ENCODE data around the gene MAP3K13. TPM values are rescaled to one million over a fixed set of nuclear protein-coding genes. Genes with fewer than 3 reads are reported as not detected.

MAP3K13 gene
- total RNA-seq, 1 donor from 2014 or later = 29.1 TPM

DNA sequence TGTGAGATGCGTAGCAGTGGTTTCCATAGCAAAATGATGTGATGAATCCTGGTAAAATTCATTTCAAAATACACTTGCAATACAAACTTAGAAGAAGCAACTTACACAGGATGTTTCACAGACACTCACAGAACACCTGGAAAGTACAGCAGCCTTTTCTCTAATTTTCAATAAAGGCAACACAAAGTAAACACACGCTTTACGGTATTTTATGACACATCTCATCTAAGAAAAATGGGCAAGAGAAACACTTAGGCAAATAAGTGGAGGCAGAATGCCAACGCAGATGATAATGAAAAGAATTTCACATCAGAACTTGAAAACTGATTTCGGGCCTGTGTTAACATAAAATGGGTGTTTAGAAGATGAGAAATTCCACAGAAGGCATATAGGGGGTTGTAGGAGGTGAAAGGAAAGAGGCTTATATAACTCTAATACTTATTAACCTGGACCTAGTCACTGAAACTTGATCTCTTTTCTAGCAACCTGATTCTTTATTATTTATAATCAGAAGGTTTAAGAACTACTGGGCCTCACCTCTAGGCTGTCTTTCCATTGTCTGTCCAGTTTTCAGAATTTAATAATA, 25.6 kb upstream of the MAP3K13 start:
- Mint-ChIP-seq H3K4me1 (ENCODE audit: unreplicated experiment) (peaks cover 8% of the 10 kb centered on the region), H3K27me3 (no peaks in the 10 kb centered on the region), H3K27ac (no peak overlapping the region), H3K36me3 (no peaks in the 10 kb centered on the region), H3K4me3 (no peak overlapping the region), H3K9me3 (peaks cover 5% of the 10 kb centered on the region)
- peak; percentile 38 for TF ChIP-seq CTCF (conservative IDR thresholded peaks at IDR 0.05)
- no peak for DNase-seq (ENCODE audit: extremely low spot score, unreplicated experiment)

DNA sequence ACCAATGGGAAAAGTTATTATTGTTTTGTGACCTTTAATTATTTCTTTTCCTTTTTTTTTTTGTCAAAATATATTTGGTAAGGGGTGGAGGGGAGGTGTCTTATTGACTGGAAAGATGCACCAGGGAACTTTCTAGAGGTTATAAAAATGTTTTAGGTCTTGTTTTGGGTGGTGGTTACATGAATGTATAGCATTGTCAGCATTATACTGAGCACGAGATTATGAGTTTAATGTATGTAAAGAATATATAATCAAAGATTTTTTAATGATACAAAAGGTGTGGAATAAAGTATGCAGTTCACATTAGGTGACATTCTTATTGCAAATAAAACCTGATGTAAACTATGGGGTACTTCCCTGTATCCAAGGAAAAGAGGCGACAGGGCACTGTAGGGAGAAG, 23.0 kb upstream of the MAP3K13 start:
- Mint-ChIP-seq H3K36me3 (no peaks in the 10 kb centered on the region), H3K4me3 (no peak overlapping the region), H3K27ac (no peak overlapping the region), H3K27me3 (no peaks in the 10 kb centered on the region), H3K9me3 (peaks cover 5% of the 10 kb centered on the region), H3K4me1 (ENCODE audit: unreplicated experiment) (peaks cover 5% of the 10 kb centered on the region)
- DNase-seq (ENCODE audit: extremely low spot score, unreplicated experiment) = no peak
- TF ChIP-seq CTCF (conservative IDR thresholded peaks at IDR 0.05) = no peak

GRCh38 chr3:185340751-185341150, 22.2 kb upstream of the MAP3K13 start:
- no peaks in the 10 kb centered on the region for H3K36me3 Mint-ChIP-seq
- no peak overlapping the region for H3K27ac Mint-ChIP-seq
- no peak for DNase-seq (ENCODE audit: extremely low spot score, unreplicated experiment)
- no peak for TF ChIP-seq CTCF (conservative IDR thresholded peaks at IDR 0.05)
- H3K9me3 Mint-ChIP-seq = peaks cover 4% of the 10 kb centered on the region
- peaks cover 5% of the 10 kb centered on the region for H3K4me1 Mint-ChIP-seq (ENCODE audit: unreplicated experiment)
- no peak overlapping the region for H3K4me3 Mint-ChIP-seq
- no peaks in the 10 kb centered on the region for H3K27me3 Mint-ChIP-seq

DNA sequence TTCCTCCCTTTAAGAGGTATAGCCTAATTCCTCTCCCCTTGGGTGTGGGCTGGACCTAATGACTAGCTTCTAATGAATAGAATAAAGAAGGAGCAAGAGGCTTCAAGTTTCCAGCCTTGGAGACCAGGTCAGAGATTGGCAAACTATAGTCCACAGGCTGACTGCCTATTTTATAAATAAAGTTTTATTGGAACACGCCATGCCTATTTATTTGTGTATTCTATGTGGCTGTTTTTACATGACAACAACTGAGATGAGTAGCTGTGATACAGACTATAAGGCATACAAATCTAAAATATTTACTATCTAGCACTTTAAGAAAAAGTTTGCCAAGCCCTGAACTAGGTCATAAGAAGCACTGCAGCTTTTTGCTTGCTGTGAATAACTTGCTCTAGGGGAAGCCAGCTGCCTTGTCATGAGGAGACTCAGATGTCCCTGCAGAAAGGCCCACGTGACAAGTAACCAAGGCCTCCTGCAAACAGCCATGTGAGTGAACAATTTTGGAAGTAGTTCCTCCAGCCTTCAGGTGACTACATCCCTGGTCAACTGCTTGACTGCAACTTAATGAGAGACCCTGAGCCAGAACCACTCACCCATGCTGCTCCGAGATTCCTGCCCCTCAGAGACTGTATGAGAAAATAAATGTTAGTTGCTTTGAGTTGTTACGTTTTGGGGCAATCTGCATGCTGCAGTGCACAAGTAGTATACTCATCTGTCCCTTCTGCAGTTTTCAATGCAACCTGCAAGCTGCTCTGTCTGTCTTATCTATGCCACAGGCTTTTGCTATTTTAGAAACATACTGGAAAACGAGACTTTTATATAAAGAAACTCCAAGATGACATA, 21.1 kb upstream of the MAP3K13 start:
- Mint-ChIP-seq H3K4me3 (no peak overlapping the region), H3K27me3 (no peaks in the 10 kb centered on the region), H3K36me3 (no peaks in the 10 kb centered on the region), H3K9me3 (no peaks in the 10 kb centered on the region), H3K27ac (no peak overlapping the region), H3K4me1 (ENCODE audit: unreplicated experiment) (peaks cover 5% of the 10 kb centered on the region)
- TF ChIP-seq CTCF (conservative IDR thresholded peaks at IDR 0.05) = no peak
- DNase-seq (ENCODE audit: extremely low spot score, unreplicated experiment) = no peak

DNA sequence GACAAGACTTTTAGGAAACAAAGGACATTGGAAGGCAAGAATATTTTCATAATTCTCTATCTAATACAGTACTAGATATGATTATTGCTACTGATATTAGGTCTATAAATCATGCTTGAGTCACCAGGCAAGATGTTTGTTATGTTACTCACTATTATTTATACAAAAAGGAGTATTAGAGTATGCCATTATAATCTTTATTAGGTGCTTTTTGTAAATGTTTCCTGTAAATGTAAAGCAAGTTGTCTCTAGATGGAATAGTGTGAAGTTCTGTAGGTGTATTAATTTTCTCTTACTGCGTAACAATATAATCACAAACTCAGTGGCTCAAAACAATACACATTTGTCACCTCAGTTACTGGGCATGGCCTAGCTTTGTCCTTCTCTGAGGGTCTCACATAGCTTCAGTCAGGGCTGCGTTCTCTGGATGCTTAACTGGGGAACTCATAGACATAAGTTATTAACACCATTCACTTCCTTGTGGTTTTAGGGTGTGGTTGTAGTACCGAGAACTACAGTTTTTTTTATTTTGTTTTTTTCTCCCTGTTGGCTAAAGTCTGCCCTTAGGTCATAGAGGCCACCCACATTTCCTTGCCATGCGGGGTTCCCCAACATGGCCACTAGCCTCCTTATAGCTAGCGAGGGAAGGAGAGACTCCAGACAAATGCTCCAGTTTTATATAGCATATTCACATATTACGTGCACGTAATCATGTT, 20.3 kb upstream of the MAP3K13 start:
- H3K4me3 Mint-ChIP-seq = no peak overlapping the region
- no peaks in the 10 kb centered on the region for H3K9me3 Mint-ChIP-seq
- H3K36me3 Mint-ChIP-seq = no peaks in the 10 kb centered on the region
- H3K4me1 Mint-ChIP-seq (ENCODE audit: unreplicated experiment) = peaks cover under 1% of the 10 kb centered on the region
- no peak for DNase-seq (ENCODE audit: extremely low spot score, unreplicated experiment)
- H3K27ac Mint-ChIP-seq = peak overlapping the region; percentile 82
- TF ChIP-seq CTCF (conservative IDR thresholded peaks at IDR 0.05) = no peak
- no peaks in the 10 kb centered on the region for H3K27me3 Mint-ChIP-seq
